Kidney glomerular epithelial cell (primary cell): Measurements from ENCODE around the gene FAR2.

Experiments used
- DNase-seq: peaks from one replicate; lab custom pipeline; 2025; lab: John Stamatoyannopoulos, UW

The FAR2 gene

GRCh38 chr12:29204521-29204920 is 55.4 kb downstream of the FAR2 start:
- no peak for DNase-seq

- no peak for DNase-seq
These were observed 58.0 kb downstream of the FAR2 start for GRCh38 chr12:29207120-29207519.

DNA sequence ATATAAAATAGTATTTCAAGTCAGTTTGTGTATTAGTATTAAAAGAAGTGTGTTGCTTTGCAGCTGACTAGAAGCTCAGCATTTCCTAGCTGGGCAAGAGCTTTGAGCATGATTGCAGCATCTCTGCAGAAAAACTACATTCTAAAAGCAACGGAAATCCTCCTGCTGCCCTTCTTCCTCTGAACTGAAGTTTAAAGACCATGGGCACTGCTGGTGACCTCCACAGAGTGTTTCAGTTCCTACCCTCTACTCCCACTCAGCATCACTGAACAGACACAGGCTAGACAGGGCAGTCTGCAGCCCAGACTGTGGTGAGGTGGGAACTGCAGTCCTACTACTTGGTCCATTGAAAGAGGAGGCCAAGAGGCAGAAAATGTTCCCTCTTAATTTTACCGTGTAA is 59.0 kb downstream of the FAR2 start:
- DNase-seq: no peak

- DNase-seq: no peak
These were observed 60.0 kb downstream of the FAR2 start for GRCh38 chr12:29208936-29209701.

- no peak for DNase-seq
These were observed 62.6 kb downstream of the FAR2 start for GRCh38 chr12:29211696-29212095.

GRCh38 chr12:29212682-29213403 is 63.8 kb downstream of the FAR2 start:
- no peak for DNase-seq

- no peak for DNase-seq
These were observed 67.2 kb downstream of the FAR2 start for GRCh38 chr12:29216266-29216665.

DNA sequence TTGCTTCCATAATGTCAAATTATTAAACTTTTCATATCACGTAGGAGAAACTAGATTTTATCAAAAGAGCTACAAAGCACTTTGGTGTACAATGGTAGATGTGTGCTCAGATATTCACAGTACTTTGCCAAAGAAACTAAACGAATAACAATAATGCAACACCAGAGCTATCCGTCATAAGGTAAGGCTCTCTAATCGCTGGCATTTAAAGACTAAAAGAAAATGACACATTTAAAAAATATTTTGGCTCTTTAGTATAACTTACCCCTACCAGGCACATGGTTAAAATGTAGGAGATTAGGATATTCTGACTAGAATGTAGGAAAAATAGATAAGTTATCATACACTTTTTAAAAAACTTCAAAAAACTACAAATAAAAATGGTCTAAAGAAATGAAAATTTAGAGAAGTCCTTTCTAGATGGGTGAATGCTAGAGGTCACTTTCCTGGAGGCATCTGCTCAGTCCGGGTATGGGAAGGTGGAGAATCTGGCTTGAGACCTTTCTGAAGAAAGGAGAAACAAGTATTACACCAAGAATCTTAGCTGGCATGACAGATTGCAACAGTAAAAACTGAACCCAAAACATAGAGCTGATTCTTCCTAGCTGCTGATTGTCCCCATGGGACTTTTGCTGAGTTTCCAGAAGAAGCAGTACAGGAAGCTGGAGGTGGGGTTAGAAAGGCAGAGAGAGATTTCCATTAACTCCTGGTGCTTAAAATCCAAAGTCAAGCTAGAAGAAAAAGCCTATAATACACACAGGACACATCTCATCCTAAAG is 67.9 kb downstream of the FAR2 start:
- no peak for DNase-seq

GRCh38 chr12:29220632-29221336 is 71.7 kb downstream of the FAR2 start:
- no peak for DNase-seq

DNA sequence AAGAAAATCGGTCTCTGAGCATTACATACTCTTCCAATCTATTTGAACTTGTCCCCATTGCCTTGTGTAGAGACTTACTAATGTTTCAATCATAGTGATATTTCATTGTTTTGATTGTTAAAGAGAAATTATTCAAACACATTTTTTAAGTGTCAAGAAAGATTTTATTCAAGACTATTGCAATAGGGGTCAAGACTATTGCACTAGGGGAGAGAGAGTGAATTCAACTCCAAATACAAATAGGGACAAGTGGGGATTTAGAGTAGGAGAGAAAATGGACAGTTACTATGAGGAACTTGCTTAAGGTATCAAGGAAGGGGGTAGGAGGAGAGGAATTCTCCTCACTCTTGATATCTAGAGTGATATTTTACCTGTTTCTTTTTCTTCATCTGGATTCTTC is 73.1 kb downstream of the FAR2 start:
- DNase-seq: no peak

DNA sequence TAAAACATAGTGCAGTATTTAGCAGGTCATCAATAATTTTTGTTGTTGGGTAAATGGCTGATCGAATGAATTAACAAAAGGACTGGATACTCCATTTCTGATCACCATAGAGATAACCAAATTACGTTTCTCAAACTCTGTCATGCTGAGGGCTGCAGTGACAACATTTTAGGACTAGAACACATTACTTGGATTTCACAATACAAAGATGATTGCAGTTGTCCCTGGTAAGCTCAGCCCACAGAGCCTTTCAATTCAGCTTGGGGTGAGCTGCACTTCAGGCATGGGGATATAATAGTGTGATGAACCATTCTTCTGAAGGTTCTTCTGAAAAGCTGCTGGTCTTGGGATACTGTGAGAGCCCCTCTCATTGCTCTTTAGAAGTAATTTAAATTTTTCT is 74.3 kb downstream of the FAR2 start:
- no peak for DNase-seq

GRCh38 chr12:29223956-29224543 is 75.0 kb downstream of the FAR2 start:
- DNase-seq: no peak

- no peak for DNase-seq
These were observed 75.5 kb downstream of the FAR2 start for GRCh38 chr12:29224572-29224971.

- no peak for DNase-seq
These were observed 76.8 kb downstream of the FAR2 start for GRCh38 chr12:29225834-29226233.

- no peak for DNase-seq
These were observed 77.5 kb downstream of the FAR2 start for GRCh38 chr12:29226616-29227015.

DNA sequence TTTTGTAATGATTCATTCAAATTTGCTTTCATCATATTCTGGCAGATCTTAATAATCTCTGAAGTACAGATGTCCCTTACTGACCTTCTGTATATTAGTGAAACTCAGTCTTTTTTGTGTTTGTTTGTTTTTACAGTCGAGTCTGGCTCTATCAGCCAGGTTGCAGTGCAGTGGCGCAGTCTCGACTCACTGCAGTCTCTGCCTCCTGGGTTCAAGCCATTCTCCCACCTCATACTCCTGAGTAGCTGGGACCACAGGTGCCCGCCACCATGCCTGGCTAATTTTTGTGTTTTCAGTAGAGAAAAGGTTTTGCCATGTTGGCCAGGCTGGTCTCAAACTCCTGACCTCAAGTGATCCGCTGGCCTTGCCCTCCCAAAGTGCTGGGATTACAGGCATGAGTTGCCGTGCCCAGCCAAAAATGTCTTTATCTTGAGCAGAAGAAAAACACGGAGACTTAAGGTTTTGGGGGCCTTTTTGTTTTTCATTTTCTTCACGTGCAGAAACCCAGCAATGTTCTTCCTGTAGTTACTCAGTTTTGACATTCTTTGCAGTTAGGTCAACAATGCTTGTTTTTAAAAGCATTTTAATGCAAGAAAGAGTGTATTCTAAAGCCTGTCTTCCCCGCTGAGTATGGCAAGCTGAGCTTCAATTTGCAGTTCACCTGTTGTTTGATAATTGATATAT is 79.5 kb downstream of the FAR2 start:
- DNase-seq: no peak

DNA sequence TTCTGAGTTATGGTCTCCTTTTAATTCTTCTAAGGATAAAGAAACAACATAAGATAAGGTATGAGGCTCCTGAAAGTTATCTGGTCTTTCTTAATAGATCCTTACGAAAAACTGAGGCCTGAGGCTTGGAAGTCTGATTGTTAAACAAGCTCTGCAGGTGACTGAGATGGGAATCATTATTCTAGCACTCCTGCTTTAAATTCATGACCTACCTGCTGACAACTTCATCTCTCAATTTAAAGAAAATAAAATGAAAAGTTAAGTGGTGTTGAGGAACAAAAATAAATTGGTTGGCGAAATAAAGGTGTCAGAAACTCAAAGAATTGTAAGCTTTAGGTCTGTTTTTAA is 80.1 kb downstream of the FAR2 start:
- no peak for DNase-seq

DNA sequence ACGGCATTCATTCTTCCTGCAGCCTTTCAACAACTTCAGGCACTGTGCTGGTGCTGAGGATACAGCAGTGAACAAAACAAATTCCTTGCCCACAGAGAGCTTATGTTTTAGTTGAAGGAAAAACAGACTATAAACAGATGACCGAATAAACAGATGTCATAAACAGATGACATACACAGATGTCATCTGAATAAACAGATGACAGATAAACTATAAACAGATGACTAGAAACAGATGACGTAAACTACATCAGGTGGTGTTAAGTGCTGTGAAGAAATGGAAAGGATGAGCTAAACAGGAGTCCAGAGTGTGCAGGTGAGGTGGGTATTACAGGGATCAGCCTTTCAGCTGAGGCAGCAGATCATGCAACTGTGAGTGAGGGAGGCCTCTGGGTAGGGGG is 80.9 kb downstream of the FAR2 start:
- no peak for DNase-seq

DNA sequence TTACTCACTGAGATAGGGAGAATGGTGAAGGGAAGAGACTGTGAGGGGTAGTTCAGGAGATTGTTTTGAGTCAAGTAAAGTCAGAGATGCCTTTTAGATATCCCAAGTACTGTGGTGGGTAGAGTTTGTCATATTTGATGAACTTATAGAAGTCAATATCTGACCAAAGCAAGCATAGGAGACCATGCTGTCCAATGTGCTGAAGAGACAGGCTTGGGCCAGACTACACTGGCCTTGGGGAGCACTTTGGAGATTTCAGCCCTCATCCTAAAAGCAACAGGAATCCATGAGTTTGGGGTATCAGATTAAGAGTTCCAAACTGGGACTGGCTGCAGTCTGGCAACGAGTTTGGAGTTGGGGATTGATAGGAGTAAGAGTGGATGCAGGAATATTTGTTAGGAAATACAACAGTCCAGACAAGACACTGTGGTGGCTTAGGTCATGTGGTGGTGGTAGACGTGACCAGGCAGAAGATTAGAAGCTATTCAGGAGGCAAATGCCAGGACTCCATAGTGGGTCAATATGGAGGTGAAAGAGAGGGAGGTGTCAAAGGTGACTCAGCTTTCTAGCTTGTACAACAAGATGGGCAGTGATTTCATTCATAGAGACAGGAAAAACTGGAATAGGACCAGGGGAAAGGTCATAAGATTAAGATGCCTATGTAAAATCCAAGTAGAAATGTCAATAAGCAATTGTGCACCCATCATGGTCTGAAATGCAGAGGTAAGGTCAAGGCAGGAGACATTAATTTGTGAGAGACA is 81.9 kb downstream of the FAR2 start:
- DNase-seq: no peak

GRCh38 chr12:29232086-29232485 is 83.0 kb downstream of the FAR2 start:
- DNase-seq: no peak

DNA sequence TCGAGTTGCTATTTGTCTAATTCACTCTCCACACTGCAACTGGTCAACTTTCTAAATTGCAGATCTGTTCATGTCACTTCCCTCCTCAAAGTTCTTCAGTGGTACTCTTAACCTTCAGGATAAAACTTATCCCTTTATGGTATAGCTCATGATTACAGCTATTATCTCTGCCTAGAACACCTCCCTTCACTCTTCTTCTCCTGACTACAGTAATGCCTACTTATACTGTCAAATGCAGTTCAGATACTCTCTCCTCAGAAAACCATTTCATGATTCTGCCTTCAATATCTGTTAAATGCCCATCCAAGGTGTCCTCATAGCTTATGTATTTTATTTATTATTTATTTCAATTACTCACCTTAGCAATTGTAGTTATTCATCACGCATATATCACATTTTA is 85.5 kb downstream of the FAR2 start:
- no peak for DNase-seq
